ENCODE results near the gene MYO5A. TPM values are rescaled to one million over a fixed set of nuclear protein-coding genes. Genes with fewer than 3 reads are reported as not detected.

Gene MYO5A
- polyA plus RNA-seq, 2 of the 4 experiments (the other 2 are of a cell fraction) = 15.1 to 46.7 TPM

GRCh38 chr15:52521682-52522081, 7.0 kb downstream of the MYO5A start:
- H3K27ac ChIP-seq = no peak overlapping the region
- no peak for ATAC-seq
- ChIA-PET CTCF (no interaction called here), POLR2A (no interaction called here)
- no peak for FAIRE-seq
- no peak for TF ChIP-seq HOXB5 (CRISPR knock-in tag; IDR thresholded peaks at IDR 0.05)
- TF ChIP-seq FOSB (CRISPR knock-in tag; IDR thresholded peaks at IDR 0.05) = no peak
- no peak for TF ChIP-seq FOSL2 (IDR thresholded peaks at IDR 0.05)
- no peak for TF ChIP-seq FOSL2 (CRISPR knock-in tag; IDR thresholded peaks at IDR 0.05)
- no peak for TF ChIP-seq GATA3 (IDR thresholded peaks at IDR 0.05; ENCODE audit: borderline replicate concordance)
- TF ChIP-seq, protein P1, sequence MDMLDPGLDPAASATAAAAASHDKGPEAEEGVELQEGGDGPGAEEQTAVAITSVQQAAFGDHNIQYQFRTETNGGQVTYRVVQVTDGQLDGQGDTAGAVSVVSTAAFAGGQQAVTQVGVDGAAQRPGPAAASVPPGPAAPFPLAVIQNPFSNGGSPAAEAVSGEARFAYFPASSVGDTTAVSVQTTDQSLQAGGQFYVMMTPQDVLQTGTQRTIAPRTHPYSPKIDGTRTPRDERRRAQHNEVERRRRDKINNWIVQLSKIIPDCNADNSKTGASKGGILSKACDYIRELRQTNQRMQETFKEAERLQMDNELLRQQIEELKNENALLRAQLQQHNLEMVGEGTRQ (IDR thresholded peaks at IDR 0.05) = no peak
- no peak for TF ChIP-seq NR3C1 (IDR thresholded peaks at IDR 0.05)
- no peak for TF ChIP-seq ZC3H11A (IDR thresholded peaks at IDR 0.05)
- TF ChIP-seq EHMT2 (IDR thresholded peaks at IDR 0.05; ENCODE audit: low read depth) = no peak
- TF ChIP-seq MYC (IDR thresholded peaks at IDR 0.05; ENCODE audit: borderline replicate concordance, low read length) = no peak
- TF ChIP-seq SREBF2 (IDR thresholded peaks at IDR 0.05) = no peak
- TF ChIP-seq, protein P2, sequence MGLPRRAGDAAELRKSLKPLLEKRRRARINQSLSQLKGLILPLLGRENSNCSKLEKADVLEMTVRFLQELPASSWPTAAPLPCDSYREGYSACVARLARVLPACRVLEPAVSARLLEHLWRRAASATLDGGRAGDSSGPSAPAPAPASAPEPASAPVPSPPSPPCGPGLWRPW (IDR thresholded peaks at IDR 0.05) = no peak
- TF ChIP-seq POLR2AphosphoS2 (conservative IDR thresholded peaks at IDR 0.05; ENCODE audit: low read length) = no peak
- TF ChIP-seq CHD2 (IDR thresholded peaks at IDR 0.05; ENCODE audit: low read length, partially characterized antibody) = no peak
- TF ChIP-seq HEYL (CRISPR knock-in tag; IDR thresholded peaks at IDR 0.05) = no peak
- H3K9me3 ChIP-seq = no peaks in the 10 kb centered on the region
- no peak overlapping the region for H3K4me2 ChIP-seq
- 94% methylated on average over 3 of the region's 3 CpGs for WGBS (ENCODE audit: missing lambda C conversion rate)
- DNase-seq (ENCODE audit: low read depth in 1 of 2, low spot score in 1 of 2) = no peak
- peaks cover 9% of the 10 kb centered on the region; the same call in 2 of the 3 replicates for H3K4me1 ChIP-seq
- no peak overlapping the region for H3K4me3 ChIP-seq

DNA sequence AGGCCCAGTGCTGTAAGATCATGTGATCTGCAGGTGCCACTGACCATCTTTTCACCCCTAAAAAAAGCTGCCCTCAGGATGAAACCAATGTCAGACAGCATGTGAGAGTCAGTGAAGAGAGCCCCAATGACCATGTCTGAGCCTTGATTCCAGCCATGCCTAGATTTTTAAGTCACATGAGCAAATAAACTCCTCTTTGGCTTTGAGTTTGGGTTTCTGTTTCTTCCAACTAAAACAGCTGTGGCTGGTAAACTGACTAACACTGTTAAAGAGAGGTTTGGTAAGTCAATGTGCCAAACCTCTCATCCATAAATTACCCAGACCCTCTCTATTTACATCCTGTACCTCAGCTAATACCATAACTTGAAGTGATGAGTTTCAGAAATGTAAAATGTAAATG, 8.3 kb downstream of the MYO5A start:
- ChIA-PET POLR2A (no interaction called here), CTCF (interaction anchor here (0.6 to 1.3 kb wide), 2 partner anchors 194 to 263 kb away, joined by 3 read pairs; no protein-coding TSS in a partner anchor)
- TF ChIP-seq BHLHE40 (IDR thresholded peaks at IDR 0.05; ENCODE audit: low read depth, low read length) (no peak), TP53 (CRISPR knock-in tag; IDR thresholded peaks at IDR 0.05) (no peak), NPAS2 (CRISPR knock-in tag; IDR thresholded peaks at IDR 0.05; ENCODE audit: borderline replicate concordance) (no peak), PHF8 (IDR thresholded peaks at IDR 0.05; ENCODE audit: borderline replicate concordance, low read depth) (no peak), RFX5 (IDR thresholded peaks at IDR 0.05) (no peak), NFE2L2 (conservative IDR thresholded peaks at IDR 0.05; ENCODE audit: low read length) (no peak), RCOR1 (IDR thresholded peaks at IDR 0.05; ENCODE audit: low read depth, low read length) (no peak), PBX3 (IDR thresholded peaks at IDR 0.05) (no peak), EHF (CRISPR knock-in tag; IDR thresholded peaks at IDR 0.05) (no peak), KDM1A (IDR thresholded peaks at IDR 0.05; ENCODE audit: low read depth) (no peak)
- TF ChIP-seq, protein P3, sequence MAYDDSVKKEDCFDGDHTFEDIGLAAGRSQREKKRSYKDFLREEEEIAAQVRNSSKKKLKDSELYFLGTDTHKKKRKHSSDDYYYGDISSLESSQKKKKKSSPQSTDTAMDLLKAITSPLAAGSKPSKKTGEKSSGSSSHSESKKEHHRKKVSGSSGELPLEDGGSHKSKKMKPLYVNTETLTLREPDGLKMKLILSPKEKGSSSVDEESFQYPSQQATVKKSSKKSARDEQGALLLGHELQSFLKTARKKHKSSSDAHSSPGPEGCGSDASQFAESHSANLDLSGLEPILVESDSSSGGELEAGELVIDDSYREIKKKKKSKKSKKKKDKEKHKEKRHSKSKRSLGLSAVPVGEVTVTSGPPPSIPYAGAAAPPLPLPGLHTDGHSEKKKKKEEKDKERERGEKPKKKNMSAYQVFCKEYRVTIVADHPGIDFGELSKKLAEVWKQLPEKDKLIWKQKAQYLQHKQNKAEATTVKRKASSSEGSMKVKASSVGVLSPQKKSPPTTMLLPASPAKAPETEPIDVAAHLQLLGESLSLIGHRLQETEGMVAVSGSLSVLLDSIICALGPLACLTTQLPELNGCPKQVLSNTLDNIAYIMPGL (CRISPR knock-in tag; IDR thresholded peaks at IDR 0.05; ENCODE audit: borderline replicate concordance) = no peak
- no peak overlapping the region for H3K4me3 ChIP-seq
- H3K9me3 ChIP-seq = no peaks in the 10 kb centered on the region
- DNase-seq (ENCODE audit: low read depth in 1 of 2, low spot score in 1 of 2) (no peak), ATAC-seq (no peak), FAIRE-seq (no peak)
- H3K4me1 ChIP-seq = peaks cover 9% of the 10 kb centered on the region; the same call in 2 of the 3 replicates
- no peak overlapping the region for H3K27ac ChIP-seq
- no peak overlapping the region for H3K4me2 ChIP-seq
